ENCODE data around the gene GNAO1.

Gene GNAO1

GRCh38 chr16:56346131-56346890 is 155.0 kb downstream of the GNAO1 start:
- no peak for DNase-seq (ENCODE audit: low read depth in 4 of 4, low spot score in 1 of 4)

- DNase-seq (ENCODE audit: low read depth in 4 of 4, low spot score in 1 of 4) = no peak
These were observed 155.9 kb downstream of the GNAO1 start for GRCh38 chr16:56347166-56347565.

GRCh38 chr16:56347670-56348069 is 156.4 kb downstream of the GNAO1 start:
- no peak for DNase-seq (ENCODE audit: low read depth in 4 of 4, low spot score in 1 of 4)

- DNase-seq (ENCODE audit: low read depth in 4 of 4, low spot score in 1 of 4) = no peak
These were observed 157.1 kb downstream of the GNAO1 start for GRCh38 chr16:56348168-56349085.

GRCh38 chr16:56349086-56349415 is 157.8 kb downstream of the GNAO1 start:
- no peak for DNase-seq (ENCODE audit: low read depth in 4 of 4, low spot score in 1 of 4)

- no peak for DNase-seq (ENCODE audit: low read depth in 4 of 4, low spot score in 1 of 4)
These were observed 158.4 kb downstream of the GNAO1 start for GRCh38 chr16:56349711-56350161.

- no peak for DNase-seq (ENCODE audit: low read depth in 4 of 4, low spot score in 1 of 4)
These were observed 159.5 kb downstream of the GNAO1 start for GRCh38 chr16:56350491-56351405.

- no peak for DNase-seq (ENCODE audit: low read depth in 4 of 4, low spot score in 1 of 4)
These were observed 160.2 kb downstream of the GNAO1 start for GRCh38 chr16:56351481-56351880.

GRCh38 chr16:56352351-56353053 is 161.2 kb downstream of the GNAO1 start:
- no peak for DNase-seq (ENCODE audit: low read depth in 4 of 4, low spot score in 1 of 4)

- no peak for DNase-seq (ENCODE audit: low read depth in 4 of 4, low spot score in 1 of 4)
These were observed 162.0 kb downstream of the GNAO1 start for GRCh38 chr16:56353054-56353921.

GRCh38 chr16:56354016-56354415 is 162.7 kb downstream of the GNAO1 start:
- DNase-seq (ENCODE audit: low read depth in 4 of 4, low spot score in 1 of 4) = no peak

- DNase-seq (ENCODE audit: low read depth in 4 of 4, low spot score in 1 of 4) = no peak
These were observed 163.5 kb downstream of the GNAO1 start for GRCh38 chr16:56354746-56355145.

GRCh38 chr16:56355221-56355620 is 163.9 kb downstream of the GNAO1 start:
- DNase-seq (ENCODE audit: low read depth in 4 of 4, low spot score in 1 of 4) = no peak

- DNase-seq (ENCODE audit: low read depth in 4 of 4, low spot score in 1 of 4) = no peak
These were observed 164.5 kb downstream of the GNAO1 start for GRCh38 chr16:56355786-56356275.

GRCh38 chr16:56356276-56357240 is 165.3 kb downstream of the GNAO1 start:
- DNase-seq (ENCODE audit: low read depth in 4 of 4, low spot score in 1 of 4) = peak in 3 of 4 experiments; percentile 16 to 32 (median 25)

GRCh38 chr16:56357241-56357764 is 166.0 kb downstream of the GNAO1 start:
- no peak for DNase-seq (ENCODE audit: low read depth in 4 of 4, low spot score in 1 of 4)

- DNase-seq (ENCODE audit: low read depth in 4 of 4, low spot score in 1 of 4) = no peak
These were observed 166.6 kb downstream of the GNAO1 start for GRCh38 chr16:56357765-56358322.

All from stimulated activated CD4-positive, alpha-beta T cell treated with anti-CD3 and anti-CD28 coated beads, Interleukin-1b, Interleukin-23, amount 100 ng/mL, for 24 hours (primary cell).